ENCODE results near the gene B3GAT1.

Gene B3GAT1

GRCh38 chr11:134407321-134407828 lies 4.7 kb downstream of the B3GAT1 start:
- Histone ChIP-seq H2AFZ (ENCODE audit: low read depth, low read length) (no peak overlapping the region), H4K20me1 (ENCODE audit: insufficient read depth, low read length) (no peaks in the 10 kb centered on the region), H3K27me3 (ENCODE audit: low read depth, low read length) (no peaks in the 10 kb centered on the region), H3K36me3 (replicated peaks; ENCODE audit: low read depth, low read length) (no peaks in the 10 kb centered on the region), H3K27ac (ENCODE audit: low read length) (no peak overlapping the region), H3K79me2 (ENCODE audit: low read length) (no peaks in the 10 kb centered on the region), H3K4me2 (ENCODE audit: low read length) (no peak overlapping the region), H3K9ac (ENCODE audit: low read length) (no peak overlapping the region), H3K4me1 (ENCODE audit: low read length) (no peaks in the 10 kb centered on the region), H3K9me3 (ENCODE audit: insufficient read depth, low read length) (no peaks in the 10 kb centered on the region), H3K4me3 (ENCODE audit: low read length) (no peak overlapping the region)
- TF ChIP-seq EZH2phosphoT487 (IDR thresholded peaks at IDR 0.05; ENCODE audit: low read depth) (no peak), CTCF (IDR thresholded peaks at IDR 0.05; ENCODE audit: low read depth, low read length) (no peak)

- no peaks in the 10 kb centered on the region for H4K20me1 ChIP-seq (ENCODE audit: insufficient read depth, low read length)
- H3K4me2 ChIP-seq (ENCODE audit: low read length) = no peak overlapping the region
- no peak overlapping the region for H2AFZ ChIP-seq (ENCODE audit: low read depth, low read length)
- H3K36me3 ChIP-seq (replicated peaks; ENCODE audit: low read depth, low read length) = no peaks in the 10 kb centered on the region
- H3K4me1 ChIP-seq (ENCODE audit: low read length) = no peaks in the 10 kb centered on the region
- H3K27ac ChIP-seq (ENCODE audit: low read length) = no peak overlapping the region
- H3K9me3 ChIP-seq (ENCODE audit: insufficient read depth, low read length) = no peaks in the 10 kb centered on the region
- TF ChIP-seq EZH2phosphoT487 (IDR thresholded peaks at IDR 0.05; ENCODE audit: low read depth) (no peak), CTCF (IDR thresholded peaks at IDR 0.05; ENCODE audit: low read depth, low read length) (no peak)
- no peak overlapping the region for H3K4me3 ChIP-seq (ENCODE audit: low read length)
- H3K27me3 ChIP-seq (ENCODE audit: low read depth, low read length) = no peaks in the 10 kb centered on the region
- no peak overlapping the region for H3K9ac ChIP-seq (ENCODE audit: low read length)
- no peaks in the 10 kb centered on the region for H3K79me2 ChIP-seq (ENCODE audit: low read length)
Observed at GRCh38 chr11:134406264-134407185, 5.5 kb downstream of the B3GAT1 start.

GRCh38 chr11:134405841-134406240 lies 6.2 kb downstream of the B3GAT1 start:
- H3K36me3 ChIP-seq (replicated peaks; ENCODE audit: low read depth, low read length) = no peaks in the 10 kb centered on the region
- no peak overlapping the region for H2AFZ ChIP-seq (ENCODE audit: low read depth, low read length)
- no peak overlapping the region for H3K27ac ChIP-seq (ENCODE audit: low read length)
- no peaks in the 10 kb centered on the region for H3K4me1 ChIP-seq (ENCODE audit: low read length)
- H3K4me2 ChIP-seq (ENCODE audit: low read length) = no peak overlapping the region
- TF ChIP-seq CTCF (IDR thresholded peaks at IDR 0.05; ENCODE audit: low read depth, low read length) (no peak), EZH2phosphoT487 (IDR thresholded peaks at IDR 0.05; ENCODE audit: low read depth) (no peak)
- H3K79me2 ChIP-seq (ENCODE audit: low read length) = no peaks in the 10 kb centered on the region
- no peak overlapping the region for H3K4me3 ChIP-seq (ENCODE audit: low read length)
- H3K9ac ChIP-seq (ENCODE audit: low read length) = no peak overlapping the region
- H3K9me3 ChIP-seq (ENCODE audit: insufficient read depth, low read length) = no peaks in the 10 kb centered on the region
- no peaks in the 10 kb centered on the region for H3K27me3 ChIP-seq (ENCODE audit: low read depth, low read length)
- no peaks in the 10 kb centered on the region for H4K20me1 ChIP-seq (ENCODE audit: insufficient read depth, low read length)

- Histone ChIP-seq H3K9ac (ENCODE audit: low read length) (no peak overlapping the region), H2AFZ (ENCODE audit: low read depth, low read length) (no peak overlapping the region), H3K27me3 (ENCODE audit: low read depth, low read length) (no peaks in the 10 kb centered on the region), H3K4me3 (ENCODE audit: low read length) (no peak overlapping the region), H3K27ac (ENCODE audit: low read length) (no peak overlapping the region), H4K20me1 (ENCODE audit: insufficient read depth, low read length) (no peaks in the 10 kb centered on the region), H3K9me3 (ENCODE audit: insufficient read depth, low read length) (no peaks in the 10 kb centered on the region), H3K79me2 (ENCODE audit: low read length) (no peaks in the 10 kb centered on the region), H3K36me3 (replicated peaks; ENCODE audit: low read depth, low read length) (no peaks in the 10 kb centered on the region), H3K4me2 (ENCODE audit: low read length) (no peak overlapping the region), H3K4me1 (ENCODE audit: low read length) (no peaks in the 10 kb centered on the region)
- TF ChIP-seq CTCF (IDR thresholded peaks at IDR 0.05; ENCODE audit: low read depth, low read length) = no peak
- no peak for TF ChIP-seq EZH2phosphoT487 (IDR thresholded peaks at IDR 0.05; ENCODE audit: low read depth)
Observed at GRCh38 chr11:134405436-134405835, 6.6 kb downstream of the B3GAT1 start.

Data from OCI-LY3 (cell line).